ENCODE measurements around the gene RBM10.

RBM10 gene

GRCh38 chrX:47218920-47219815 lies 74.1 kb downstream of the RBM10 start:
- no peak for DNase-seq (ENCODE audit: low read depth)

GRCh38 chrX:47221756-47222155 lies 76.7 kb downstream of the RBM10 start:
- no peak for DNase-seq (ENCODE audit: low read depth)

- DNase-seq (ENCODE audit: low read depth): no peak
Measured at GRCh38 chrX:47222751-47223350, 77.8 kb downstream of the RBM10 start.

GRCh38 chrX:47223476-47224250 lies 78.6 kb downstream of the RBM10 start:
- DNase-seq (ENCODE audit: low read depth): no peak

- no peak for DNase-seq (ENCODE audit: low read depth)
Measured at GRCh38 chrX:47224266-47224895, 79.4 kb downstream of the RBM10 start.

- no peak for DNase-seq (ENCODE audit: low read depth)
Measured at GRCh38 chrX:47224896-47225290, 79.9 kb downstream of the RBM10 start.

- no peak for DNase-seq (ENCODE audit: low read depth)
Measured at GRCh38 chrX:47226071-47226470, 81.0 kb downstream of the RBM10 start.

- DNase-seq (ENCODE audit: low read depth): no peak
Measured at GRCh38 chrX:47226531-47227333, 81.7 kb downstream of the RBM10 start.

GRCh38 chrX:47227334-47227583 lies 82.2 kb downstream of the RBM10 start:
- no peak for DNase-seq (ENCODE audit: low read depth)

- no peak for DNase-seq (ENCODE audit: low read depth)
Measured at GRCh38 chrX:47228550-47229270, 83.7 kb downstream of the RBM10 start.

GRCh38 chrX:47229427-47229826 lies 84.4 kb downstream of the RBM10 start:
- DNase-seq (ENCODE audit: low read depth): no peak

- DNase-seq (ENCODE audit: low read depth): no peak
Measured at GRCh38 chrX:47230136-47230868, 85.3 kb downstream of the RBM10 start.

- DNase-seq (ENCODE audit: low read depth): no peak
Measured at GRCh38 chrX:47231167-47231566, 86.1 kb downstream of the RBM10 start.

- DNase-seq (ENCODE audit: low read depth): no peak
Measured at GRCh38 chrX:47232197-47232802, 87.3 kb downstream of the RBM10 start.

- DNase-seq (ENCODE audit: low read depth): no peak
Measured at GRCh38 chrX:47232803-47233332, 87.8 kb downstream of the RBM10 start, which contains the start of gene USP11. TSS of gene USP11 (plus strand) at chrX:47233009. CDS start at chrX:47233044, 35 bp downstream.

GRCh38 chrX:47233333-47234113 lies 88.5 kb downstream of the RBM10 start:
- peak; percentile 79 for DNase-seq (ENCODE audit: low read depth)

- no peak for DNase-seq (ENCODE audit: low read depth)
Measured at GRCh38 chrX:47234583-47234982, 89.6 kb downstream of the RBM10 start.

- no peak for DNase-seq (ENCODE audit: low read depth)
Measured at GRCh38 chrX:47235691-47236103, 90.7 kb downstream of the RBM10 start.
